GM19239 (cell line): Measurements from ENCODE around the gene HSFY1.
"Not testable (repeated sequence)": the region's sequence is repeated elsewhere in the genome, so short reads cannot be mapped to it uniquely, and the experiment has no call there.

Experiments used
- DNase-seq: peaks from one replicate; pipeline ENCODE4 v3.0.0; 2011; ENCODE audit warnings: low spot score; ENCODE audit not compliant: insufficient read length
- FAIRE-seq: peaks from 2 replicates; lab custom pipeline; 2011; peaks lifted over from hg19 to GRCh38; lab: Jason Lieb, UNC

Gene HSFY1

GRCh38 chrY:18546420-18546819 lies at the start of gene HSFY1:
Gene HSFY1 (plus strand): TSS chrY:18546720. CDS start chrY:18546788, 68 bp downstream.
- FAIRE-seq, result peak; percentile 31
- DNase-seq, result not testable (repeated sequence)

GRCh38 chrY:18504266-18504665 lies 42.3 kb upstream of the HSFY1 start:
- DNase-seq, result not testable (repeated sequence)
- FAIRE-seq, result peak; percentile 85

GRCh38 chrY:18530995-18531655 lies 15.4 kb upstream of the HSFY1 start:
- DNase-seq, result not testable (repeated sequence)

GRCh38 chrY:18538952-18539351 lies 7.6 kb upstream of the HSFY1 start:
- not testable (repeated sequence) for DNase-seq, FAIRE-seq

More at GRCh38 chrY:18530995-18531655, 15.4 kb upstream of the HSFY1 start:
- not testable (repeated sequence) for FAIRE-seq

- DNase-seq, FAIRE-seq: not testable (repeated sequence)
These were observed 6.6 kb downstream of the HSFY1 start for GRCh38 chrY:18553132-18553531.

- FAIRE-seq, DNase-seq: not testable (repeated sequence)
These were observed 19.4 kb downstream of the HSFY1 start for GRCh38 chrY:18565915-18566314.
